Measurements from ENCODE around the gene RGS4.

Gene RGS4

DNA sequence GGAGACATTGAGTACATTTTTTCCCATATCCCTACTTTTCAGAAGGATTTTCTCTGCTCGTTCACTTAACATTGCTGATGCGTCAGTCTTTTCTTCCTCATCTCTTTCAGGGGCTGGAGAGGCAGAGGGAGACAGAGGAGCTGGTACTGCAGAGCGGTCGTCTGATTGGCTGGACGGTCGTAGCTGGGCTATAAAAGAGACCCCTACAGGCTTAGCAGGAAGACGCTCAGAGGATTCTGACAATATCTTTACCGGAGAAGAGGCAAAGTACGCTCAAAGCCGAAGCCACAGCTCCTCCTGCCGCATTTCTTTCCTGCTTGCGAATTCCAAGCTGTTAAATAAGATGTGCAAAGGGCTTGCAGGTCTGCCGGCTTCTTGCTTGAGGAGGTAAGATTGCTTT is at the start of gene RGS4:
RGS4 (plus strand) TSS at position 220 of the 400 bp plus-strand sequence; CDS start at position 344, 124 bp downstream.
- no peak for DNase-seq

DNA sequence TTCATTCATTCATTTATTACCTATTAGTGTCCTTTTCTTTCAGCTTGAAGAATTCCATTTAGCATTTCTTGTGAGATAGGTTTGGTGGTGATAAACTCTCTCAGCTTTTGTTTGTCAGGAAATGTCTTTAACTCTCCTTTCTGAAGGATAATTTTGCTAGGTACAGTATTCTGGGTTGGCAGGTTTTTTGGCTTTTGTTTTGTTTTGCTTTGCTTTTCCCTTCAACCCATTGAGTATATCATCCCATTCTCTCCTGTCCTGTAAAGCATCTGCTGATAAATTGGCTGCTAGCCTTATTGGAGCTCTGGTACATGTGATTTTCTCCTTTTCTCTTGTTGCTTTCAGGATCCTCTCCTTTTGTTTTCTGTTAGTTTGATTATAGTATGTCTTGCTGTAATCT is 47.0 kb upstream of the RGS4 start:
- DNase-seq: no peak

DNA sequence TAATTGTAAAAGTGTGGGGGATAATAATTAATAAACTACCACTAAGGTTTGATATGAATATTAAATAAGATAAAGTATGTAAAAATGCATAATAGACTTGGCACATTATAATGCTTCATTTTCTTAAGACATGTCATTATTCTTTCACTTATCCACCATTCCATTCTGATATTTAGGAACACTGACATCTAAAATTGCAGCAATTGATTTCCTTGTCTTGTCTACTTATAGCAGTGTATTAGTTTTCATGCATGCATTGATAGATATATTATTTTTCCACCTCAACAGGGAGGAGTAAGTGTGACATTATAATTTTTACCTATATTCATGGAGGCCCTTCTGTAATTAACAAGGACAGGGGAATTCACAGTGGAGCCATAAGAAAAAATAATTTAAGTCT is 41.6 kb upstream of the RGS4 start:
- no peak for DNase-seq

DNA sequence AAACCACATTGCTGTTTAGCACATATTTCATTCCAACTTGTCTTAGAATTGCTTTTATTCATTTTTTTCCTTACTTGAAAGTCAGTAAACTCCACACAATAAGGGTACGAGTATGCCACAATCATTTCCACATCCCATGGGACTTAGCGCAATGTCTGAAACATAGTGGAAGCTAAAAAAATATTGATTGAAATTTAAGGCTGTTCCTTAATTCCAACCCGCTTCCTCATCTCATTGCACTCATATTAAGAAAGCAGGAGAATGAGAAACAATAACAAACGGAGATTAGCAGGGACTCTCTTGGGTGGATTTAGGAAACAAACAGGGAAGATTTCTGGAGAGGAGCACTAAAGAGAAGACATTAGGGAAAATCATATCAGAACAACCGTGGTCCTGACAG is 39.3 kb upstream of the RGS4 start:
- DNase-seq: no peak

DNA sequence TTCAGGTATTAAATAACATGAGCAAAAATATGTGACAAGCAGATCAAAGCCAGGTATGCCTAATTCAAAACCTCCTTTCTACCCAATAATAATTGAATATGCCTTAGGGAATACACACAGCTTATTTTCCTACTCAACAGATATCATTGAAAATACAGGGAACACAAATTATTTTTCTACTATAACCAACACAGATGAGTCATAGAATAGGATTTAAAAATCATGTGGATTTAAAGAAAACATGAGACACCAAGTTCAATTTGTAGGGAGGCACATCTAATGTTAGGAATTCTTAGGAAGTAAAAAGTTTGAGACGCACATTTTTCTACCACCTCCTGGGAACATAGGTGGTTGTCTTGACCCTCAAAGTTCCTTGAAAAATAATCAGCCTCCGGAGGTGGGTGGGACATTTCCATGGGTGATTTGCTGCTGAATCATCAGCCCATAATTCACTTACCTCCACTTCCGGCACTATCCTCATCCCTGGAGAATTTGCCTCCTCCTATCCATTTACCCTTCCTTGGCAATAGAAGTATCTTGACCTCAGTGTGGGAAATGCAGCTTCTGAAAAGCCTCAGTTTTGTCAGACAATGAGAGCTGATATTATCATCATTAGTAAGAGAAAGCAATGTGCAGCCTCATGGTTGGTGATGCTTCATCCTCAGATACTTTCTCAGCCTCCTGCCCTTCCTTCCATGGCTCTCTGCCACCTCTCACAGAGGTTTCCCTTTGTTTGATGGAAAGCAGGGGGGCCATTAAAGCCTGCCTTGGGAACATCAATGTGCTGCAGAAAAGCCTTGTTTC is 33.5 kb upstream of the RGS4 start:
- DNase-seq: peak; percentile 6

DNA sequence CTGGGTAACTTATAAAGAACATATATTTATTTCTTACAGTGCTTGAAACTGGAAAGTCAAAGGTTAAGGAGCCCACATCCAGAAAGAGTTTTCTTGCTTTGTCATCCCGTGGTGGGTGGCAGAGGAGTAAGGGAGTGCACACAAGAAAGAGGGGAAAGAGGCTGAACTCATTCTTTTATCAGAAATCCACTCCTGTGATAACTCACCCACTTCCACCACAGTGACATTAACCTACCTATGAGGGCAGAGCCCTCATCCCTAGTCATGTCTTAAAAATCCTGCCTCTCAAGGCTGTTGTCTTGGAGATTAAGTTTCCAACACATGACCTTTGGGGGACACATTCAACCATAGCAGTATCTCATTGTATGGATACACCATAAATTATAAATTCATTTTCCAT is 32.5 kb upstream of the RGS4 start:
- DNase-seq: no peak

DNA sequence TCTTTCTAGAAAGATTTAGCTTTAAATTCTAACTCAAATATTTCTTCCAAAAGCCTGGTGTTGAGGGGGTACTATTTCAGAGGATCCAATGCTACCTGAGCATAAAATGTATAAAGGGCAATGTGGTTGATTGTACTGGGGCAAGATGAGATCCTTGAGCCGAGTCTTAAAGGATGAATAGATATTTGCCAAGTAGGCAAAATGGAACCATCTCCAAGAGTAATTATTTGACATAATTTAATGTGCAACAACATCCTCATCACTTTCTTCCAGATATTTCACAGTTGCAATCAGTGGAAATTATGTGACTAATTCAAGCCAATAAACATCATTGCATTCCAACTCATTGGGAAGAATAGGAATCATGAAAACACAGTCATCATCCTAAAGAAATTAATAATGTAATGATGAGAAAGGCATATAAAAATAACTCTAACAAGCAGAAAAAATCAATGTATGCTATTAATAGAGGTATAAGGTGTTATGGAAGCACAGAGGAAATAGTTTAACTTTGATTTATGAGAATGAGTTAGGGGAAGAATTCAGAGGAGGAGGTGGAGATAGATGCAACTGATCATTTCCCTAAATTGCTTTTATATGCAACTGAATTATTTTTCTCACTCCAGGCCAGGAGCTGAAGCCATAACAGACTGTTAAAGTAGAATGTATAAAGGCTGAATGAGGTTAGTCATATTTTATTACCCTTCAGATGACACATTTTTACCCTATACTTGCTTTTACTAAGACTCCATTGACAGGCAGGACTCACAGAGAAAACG is 30.0 kb upstream of the RGS4 start:
- no peak for DNase-seq

DNA sequence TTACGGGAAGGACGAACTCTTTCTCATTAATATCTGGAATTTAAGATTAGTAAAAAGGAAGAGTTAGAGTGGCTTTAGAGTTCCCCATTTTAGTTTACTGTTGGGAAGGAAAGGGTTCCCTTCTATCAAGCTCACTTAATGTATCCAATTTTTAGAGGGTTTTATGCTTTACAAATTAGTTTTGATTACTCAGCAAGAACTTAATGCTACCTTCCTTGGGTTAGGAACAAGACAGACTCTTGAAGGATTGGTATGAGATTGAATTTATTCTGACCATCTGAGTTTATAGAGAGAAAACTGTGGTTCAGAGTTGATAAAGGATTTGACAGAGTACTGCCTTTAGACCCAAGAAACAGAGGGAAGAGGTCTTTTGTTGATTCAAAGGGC is 29.5 kb upstream of the RGS4 start:
- no peak for DNase-seq

DNA sequence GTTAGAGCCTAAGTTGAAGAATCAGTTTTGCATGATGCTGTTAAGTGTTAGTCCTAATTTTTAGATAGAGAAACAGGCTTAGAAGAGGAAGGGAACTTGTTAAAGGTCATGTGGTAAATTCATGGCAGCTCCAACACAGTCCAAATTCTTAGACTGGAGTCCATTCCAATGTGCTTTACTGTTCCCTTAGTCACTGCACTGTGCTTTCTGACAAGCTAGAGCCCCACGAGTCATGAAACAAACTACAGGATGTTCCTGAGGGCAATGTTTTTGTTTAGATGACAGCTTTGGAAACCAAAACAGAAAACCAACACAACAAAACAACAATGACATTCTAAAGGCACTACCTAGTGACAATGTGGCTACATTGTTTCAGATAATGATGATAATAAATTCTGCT is 23.1 kb upstream of the RGS4 start:
- DNase-seq: no peak

DNA sequence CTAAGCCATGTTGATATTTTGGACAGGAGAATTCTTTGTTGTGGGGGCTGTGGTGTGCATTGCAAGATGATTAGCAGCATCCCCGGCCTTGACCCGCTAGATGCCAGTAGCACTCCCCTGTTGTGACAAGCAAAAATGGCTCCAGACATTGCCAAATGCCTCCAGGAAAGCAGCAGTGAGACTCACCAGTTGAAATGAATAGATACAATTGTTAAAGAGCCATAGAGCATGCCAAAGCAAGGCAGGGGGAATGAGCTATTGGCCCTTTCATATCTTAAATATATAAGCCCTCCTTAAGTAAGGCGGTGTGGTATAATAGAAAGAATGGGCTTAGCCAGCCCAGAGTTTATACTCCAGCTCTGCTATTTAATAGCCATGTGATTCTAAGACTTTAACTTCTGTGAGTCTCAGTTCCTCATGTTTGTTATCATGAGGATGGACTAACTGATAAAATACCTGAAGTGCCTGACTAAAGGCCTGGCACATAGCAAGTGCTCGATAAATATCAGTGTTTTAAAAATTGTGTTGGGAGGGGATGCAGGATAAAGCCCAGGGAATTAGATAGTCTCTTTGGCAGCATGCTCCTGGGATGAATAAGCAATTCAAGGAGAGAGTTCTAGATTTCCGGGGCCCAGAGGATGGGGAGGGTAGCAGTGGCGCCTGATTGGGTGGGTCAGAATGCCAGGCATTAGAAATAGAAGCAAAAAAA is 21.1 kb upstream of the RGS4 start:
- no peak for DNase-seq

DNA sequence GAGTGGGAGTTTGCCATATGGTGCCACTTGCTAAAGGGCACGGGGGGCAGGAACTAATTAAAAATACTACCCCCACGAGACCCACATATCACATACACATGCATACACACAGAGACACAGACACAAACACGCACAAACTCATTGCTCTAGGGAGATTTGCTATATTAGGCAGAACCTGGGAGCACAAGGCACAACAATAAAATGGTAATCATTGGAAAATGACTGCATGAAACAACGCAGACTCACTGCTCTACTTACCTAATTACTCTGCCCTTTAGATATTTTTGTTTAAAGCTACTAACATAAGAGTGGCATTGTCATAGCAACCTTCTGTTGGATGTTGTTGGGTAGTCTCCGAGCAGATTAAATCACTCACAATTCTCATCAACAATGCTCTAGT is 20.3 kb upstream of the RGS4 start:
- DNase-seq: no peak

DNA sequence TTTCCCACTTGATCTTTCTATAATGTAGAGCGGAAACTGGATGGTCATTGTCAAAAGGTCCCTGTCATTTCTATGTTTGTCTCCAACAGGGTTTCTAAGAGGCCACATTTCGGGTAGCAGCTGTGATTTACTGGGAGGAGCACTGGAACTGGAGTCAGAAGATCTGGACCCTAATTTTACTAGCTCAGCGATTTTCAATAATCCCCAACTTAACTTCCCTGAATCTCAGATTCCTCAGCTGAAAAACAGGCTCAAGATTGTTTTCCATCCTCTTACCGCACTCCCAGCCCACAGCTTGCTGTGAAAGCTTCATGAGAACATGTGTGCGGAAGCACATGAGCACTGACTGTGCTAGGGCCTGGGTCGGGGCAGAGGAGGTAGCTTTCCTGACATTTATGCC is 19.9 kb upstream of the RGS4 start:
- DNase-seq: no peak

DNA sequence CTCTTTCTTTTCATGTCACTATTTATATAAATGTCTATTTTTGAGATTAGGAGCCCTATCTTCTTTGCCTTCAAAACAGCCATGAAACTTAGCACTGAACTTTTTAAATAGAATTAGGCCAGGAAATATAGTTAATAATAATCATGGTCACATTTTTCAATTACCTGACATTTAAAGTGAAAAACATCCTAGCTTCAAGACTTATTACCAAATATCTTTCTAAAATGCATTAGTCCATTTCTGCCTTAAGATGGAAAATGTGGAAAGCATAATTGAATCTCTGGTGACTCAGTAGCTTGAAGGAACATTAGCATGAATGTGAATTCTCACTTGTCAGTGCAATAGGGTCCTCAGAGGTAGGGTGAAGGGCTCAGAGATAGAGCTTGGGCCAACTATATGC is 18.7 kb upstream of the RGS4 start:
- DNase-seq: no peak

DNA sequence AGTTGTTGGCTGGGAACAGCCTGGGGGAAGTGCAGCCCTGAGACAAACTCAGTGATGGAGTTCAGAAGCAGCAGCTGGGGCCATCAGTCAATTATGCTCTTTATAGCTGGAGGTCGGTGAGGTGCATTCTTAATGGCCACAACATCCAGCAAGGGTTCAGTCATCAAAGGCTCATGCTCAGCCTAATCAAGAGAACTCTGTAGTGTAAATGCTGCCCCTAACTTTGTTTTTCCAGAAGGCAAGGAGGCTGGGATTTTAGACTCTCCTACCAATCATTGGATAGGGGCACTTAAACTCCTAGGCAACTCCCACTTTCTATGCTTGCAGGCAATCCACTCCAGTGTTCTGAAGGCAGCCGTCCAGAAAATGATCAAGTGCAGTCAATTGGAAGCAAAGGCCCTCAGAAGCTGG is 15.0 kb upstream of the RGS4 start:
- DNase-seq: no peak

DNA sequence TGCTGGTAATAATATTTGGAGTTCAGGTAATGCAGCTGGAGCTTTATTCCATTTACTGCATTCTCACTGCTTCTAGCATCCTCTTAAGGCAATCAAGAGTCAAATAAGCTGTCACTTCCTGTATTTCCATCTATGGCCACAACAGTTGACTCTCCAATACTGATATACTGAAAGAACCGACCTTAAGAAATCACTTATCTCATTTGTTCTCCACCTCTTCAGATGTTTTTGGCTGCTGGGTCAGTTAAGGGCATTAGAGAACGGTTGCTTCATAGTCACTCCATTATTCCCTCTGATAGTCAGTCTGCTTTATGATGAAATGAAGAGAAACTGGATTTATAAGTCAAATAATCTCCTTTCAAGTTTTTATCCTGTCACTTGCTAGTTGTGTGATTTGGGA is 14.2 kb upstream of the RGS4 start:
- no peak for DNase-seq

DNA sequence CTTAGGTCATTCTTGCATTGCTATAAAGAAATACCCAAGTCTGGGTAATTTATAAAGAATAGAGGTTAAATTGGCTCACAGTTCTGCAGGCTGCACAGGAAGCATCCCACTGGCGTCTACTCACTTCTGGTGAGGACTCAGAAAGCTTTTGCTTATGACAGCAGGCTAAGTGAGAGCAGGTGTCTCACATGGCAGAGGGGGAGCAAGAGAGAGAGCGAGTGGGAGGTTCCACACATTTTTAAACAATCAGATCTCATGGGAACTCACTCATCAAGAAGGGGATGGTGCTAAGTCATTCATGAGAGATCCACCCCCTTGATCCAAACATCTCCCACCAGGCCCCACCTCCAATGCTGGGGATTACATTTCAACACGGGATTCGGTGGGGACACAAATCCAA is 13.6 kb upstream of the RGS4 start:
- no peak for DNase-seq

DNA sequence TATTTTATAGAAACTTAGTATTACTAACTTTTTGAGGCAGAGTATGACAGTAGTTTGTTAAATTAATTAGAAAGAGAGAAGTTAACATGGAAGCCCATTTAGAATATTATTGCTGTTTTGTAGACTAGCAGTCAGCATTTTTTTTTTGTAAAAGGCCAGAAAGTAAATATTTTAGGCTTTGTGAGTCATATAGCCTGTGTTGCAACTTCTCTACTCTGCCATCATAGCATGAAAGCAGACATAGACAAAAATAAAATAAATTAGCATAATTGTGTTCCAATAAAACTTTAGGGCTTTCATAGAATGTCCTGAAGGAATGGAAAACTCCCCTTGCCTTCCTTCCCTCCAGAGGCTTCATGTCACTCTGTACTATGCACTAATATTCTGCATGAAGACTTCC is 12.3 kb upstream of the RGS4 start:
- DNase-seq: no peak

DNA sequence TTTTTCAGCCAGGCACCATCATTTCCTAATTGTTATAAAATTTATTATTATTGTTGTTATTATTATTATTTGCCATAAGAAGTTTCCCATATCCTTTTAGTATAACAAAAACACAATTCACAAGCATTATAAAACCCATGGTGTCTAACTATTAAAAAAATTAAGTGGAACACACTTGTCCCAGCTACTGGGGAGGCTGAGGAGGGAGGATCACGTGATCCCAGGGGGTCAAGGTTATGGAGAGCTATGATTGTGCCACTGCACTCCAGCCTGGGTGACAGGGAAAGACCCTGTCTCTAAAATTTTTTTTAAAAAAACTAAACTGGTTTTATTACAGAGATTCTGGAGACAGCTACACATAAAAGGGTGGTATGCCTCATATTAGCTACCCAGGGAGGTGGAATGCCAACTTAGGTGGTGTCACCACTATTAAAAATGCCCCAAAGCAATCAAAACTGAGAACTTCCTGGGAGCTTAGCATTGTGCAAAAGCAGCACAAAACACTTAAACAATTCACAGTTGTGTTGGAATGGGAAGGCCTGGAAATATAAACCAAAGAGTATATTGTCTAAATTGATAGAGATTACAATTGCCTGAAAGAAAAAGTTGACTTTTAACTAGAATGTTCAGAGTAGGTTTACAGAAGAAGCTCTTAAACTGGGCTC is 8.7 kb upstream of the RGS4 start:
- DNase-seq: no peak

DNA sequence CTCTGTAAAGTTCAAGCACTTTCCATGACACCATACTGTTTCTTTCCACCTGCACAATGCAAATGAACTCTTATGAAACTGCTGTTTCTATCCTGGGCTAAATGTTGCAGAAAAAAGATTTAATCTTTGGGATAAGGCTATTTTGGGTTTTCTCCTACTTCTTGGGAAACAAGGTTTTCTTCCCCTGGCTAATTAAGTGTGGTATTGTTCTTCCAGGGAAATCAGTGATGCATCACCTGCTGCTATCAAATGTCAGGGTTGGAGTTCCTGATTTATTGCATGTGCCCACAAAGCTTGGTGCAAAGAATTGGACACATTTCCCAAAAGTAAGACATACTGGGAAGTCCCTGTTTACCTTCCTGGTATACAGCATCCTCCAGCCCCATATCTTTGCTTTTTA is 6.0 kb upstream of the RGS4 start:
- no peak for DNase-seq

DNA sequence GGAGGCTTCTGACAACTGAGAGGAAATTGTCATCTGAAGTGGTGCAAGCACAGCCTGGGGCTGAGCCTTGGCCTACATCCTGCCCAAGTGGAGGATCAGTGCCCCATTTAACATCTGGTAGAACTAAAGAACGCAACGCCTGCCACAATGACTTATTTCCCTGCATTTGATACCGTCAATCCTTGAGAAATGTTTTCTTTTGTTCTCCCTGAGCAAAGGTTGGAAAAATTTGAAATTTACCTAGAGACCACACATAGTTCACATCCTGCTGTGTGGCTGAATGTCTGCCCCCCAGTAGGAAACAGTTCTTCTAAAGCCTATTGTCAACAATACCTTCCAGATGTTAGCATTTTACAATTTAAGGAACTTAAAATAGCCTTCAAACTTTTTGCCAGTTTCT is 5.6 kb upstream of the RGS4 start:
- DNase-seq: no peak

DNA sequence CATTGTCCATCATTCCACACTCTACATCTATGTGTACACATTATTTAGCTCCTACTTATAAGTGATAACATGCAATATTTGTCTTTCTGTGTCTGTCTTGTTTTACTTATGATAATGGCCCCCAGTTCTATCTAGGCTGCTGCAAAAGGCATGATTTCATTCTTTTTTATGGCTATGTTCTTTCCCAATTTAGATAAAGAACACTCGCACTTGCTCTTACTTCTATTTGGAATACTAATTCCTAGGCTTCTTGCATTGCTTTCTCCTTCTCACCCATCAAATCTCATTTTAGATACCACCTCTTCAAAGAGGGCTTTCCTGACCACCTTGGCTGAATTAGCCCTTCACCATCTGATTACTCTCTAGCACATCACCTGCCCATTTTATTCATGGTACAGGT is 3.0 kb upstream of the RGS4 start:
- no peak for DNase-seq

DNA sequence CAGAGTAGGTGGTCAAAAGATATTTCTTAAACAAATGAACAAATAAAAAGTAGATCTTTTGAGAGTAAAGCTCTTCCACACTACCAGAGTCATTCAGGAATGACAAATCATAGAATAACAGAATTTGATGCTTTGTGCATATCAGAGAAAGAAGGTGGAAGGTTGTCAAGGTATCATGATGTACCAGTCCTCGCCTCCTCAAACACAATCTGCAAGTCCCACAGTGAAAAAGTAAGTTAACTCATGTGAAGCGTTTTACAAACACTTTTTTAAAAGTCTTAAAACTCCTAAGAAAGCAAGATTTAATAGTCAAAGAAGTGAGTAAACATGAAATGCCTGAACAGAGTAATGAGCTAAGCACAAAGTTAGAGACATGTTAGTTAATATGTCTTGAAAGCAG is 2.5 kb upstream of the RGS4 start:
- DNase-seq: no peak

DNA sequence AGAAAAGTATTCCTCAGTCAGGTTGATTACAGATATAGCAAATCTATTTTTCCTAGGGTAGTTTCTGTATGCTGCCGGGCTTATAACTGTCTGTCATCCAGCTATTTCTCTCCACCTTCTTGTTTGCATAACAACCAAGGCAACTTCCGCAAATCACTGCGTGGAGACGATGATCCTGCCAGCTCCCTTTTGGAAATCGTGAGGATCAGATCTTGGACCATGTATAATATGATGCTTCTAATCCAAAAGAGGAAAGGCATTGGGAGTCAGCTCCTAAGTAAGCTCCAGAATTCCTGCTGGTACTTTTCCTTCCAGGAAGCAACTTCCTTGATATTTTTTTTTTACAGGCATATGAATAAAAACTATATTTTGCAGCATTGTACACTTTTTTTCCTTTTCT is 445 bp upstream of the RGS4 start:
- no peak for DNase-seq
